Measurements from ENCODE around the gene DLG2.

DNA sequence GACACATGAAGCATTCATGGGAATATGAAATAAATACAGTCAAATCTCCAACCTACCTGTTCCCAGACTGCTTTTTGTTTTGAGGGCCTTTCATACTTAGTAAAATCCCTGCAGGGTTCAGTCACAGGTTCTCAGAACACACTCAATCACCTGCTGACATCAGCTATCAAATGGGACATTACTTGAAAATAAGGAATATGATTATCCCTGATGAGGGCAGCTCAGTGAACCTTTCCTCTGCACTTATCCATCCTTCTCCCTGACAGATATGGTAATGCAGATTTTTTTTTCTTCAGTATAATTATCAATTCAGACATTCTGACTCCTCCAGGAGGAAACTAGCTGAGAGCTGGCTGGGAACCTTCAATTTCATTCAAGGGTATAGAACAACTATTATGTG lies 1213.6 kb downstream of the DLG2 start:
- TF ChIP-seq, protein P1, sequence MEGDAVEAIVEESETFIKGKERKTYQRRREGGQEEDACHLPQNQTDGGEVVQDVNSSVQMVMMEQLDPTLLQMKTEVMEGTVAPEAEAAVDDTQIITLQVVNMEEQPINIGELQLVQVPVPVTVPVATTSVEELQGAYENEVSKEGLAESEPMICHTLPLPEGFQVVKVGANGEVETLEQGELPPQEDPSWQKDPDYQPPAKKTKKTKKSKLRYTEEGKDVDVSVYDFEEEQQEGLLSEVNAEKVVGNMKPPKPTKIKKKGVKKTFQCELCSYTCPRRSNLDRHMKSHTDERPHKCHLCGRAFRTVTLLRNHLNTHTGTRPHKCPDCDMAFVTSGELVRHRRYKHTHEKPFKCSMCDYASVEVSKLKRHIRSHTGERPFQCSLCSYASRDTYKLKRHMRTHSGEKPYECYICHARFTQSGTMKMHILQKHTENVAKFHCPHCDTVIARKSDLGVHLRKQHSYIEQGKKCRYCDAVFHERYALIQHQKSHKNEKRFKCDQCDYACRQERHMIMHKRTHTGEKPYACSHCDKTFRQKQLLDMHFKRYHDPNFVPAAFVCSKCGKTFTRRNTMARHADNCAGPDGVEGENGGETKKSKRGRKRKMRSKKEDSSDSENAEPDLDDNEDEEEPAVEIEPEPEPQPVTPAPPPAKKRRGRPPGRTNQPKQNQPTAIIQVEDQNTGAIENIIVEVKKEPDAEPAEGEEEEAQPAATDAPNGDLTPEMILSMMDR (IDR thresholded peaks at IDR 0.05), result no peak
- no peak for TF ChIP-seq POLR2A (IDR thresholded peaks at IDR 0.05)
